ENCODE data around the gene GTF2F1.
"Not testable (repeated sequence)": the region's sequence is repeated elsewhere in the genome, so short reads cannot be mapped to it uniquely, and the experiment has no call there.

GTF2F1 gene

GRCh38 chr19:6393074-6393982 lies at the start of gene GTF2F1:
TSS of gene GTF2F1 (minus strand) at chr19:6393164. CDS start at chr19:6392995, 169 bp downstream.
- peak; percentile 97 for DNase-seq (ENCODE audit: low spot score)

GRCh38 chr19:6442087-6442688 lies 49.2 kb upstream of the GTF2F1 start:
- no peak for DNase-seq (ENCODE audit: low spot score)

GRCh38 chr19:6440905-6441304 lies 47.9 kb upstream of the GTF2F1 start:
- DNase-seq (ENCODE audit: low spot score) = no peak

GRCh38 chr19:6439743-6440142 lies 46.8 kb upstream of the GTF2F1 start:
- no peak for DNase-seq (ENCODE audit: low spot score)

GRCh38 chr19:6433663-6434062 lies 40.7 kb upstream of the GTF2F1 start, which contains the start of gene SLC25A41:
TSS of gene SLC25A41 (minus strand) at chr19:6433763. CDS start at chr19:6433693, 70 bp downstream.
- DNase-seq (ENCODE audit: low spot score) = no peak

GRCh38 chr19:6433165-6433564 lies 40.2 kb upstream of the GTF2F1 start:
- DNase-seq (ENCODE audit: low spot score) = no peak

GRCh38 chr19:6431891-6432290 lies 38.9 kb upstream of the GTF2F1 start:
- DNase-seq (ENCODE audit: low spot score) = no peak

- DNase-seq (ENCODE audit: low spot score) = no peak
Measured at GRCh38 chr19:6429419-6430221, 36.7 kb upstream of the GTF2F1 start.

- not testable (repeated sequence) for DNase-seq (ENCODE audit: low spot score)
Measured at GRCh38 chr19:6428692-6429418, 35.9 kb upstream of the GTF2F1 start.

- DNase-seq (ENCODE audit: low spot score) = no peak
Measured at GRCh38 chr19:6427131-6427530, 34.2 kb upstream of the GTF2F1 start.

GRCh38 chr19:6425732-6426620 lies 33.0 kb upstream of the GTF2F1 start:
- DNase-seq (ENCODE audit: low spot score) = no peak

- DNase-seq (ENCODE audit: low spot score) = peak; percentile 99
Measured at GRCh38 chr19:6424939-6425731, 32.2 kb upstream of the GTF2F1 start.

GRCh38 chr19:6424195-6424938 lies 31.4 kb upstream of the GTF2F1 start, which contains the start of gene KHSRP:
TSS of gene KHSRP (minus strand) at chr19:6424811. CDS start at chr19:6424701, 110 bp downstream.
- no peak for DNase-seq (ENCODE audit: low spot score)

GRCh38 chr19:6423499-6424194 lies 30.7 kb upstream of the GTF2F1 start:
- DNase-seq (ENCODE audit: low spot score) = no peak

- no peak for DNase-seq (ENCODE audit: low spot score)
Measured at GRCh38 chr19:6421075-6422014, 28.4 kb upstream of the GTF2F1 start.

- DNase-seq (ENCODE audit: low spot score) = no peak
Measured at GRCh38 chr19:6418562-6418932, 25.6 kb upstream of the GTF2F1 start.
